ENCODE data around the gene OSBP2.

GRCh38 chr22:30802202-30803166, 107.8 kb downstream of the OSBP2 start:
- TF ChIP-seq CTCF (IDR thresholded peaks at IDR 0.05), result peak; percentile 23 to 52 (median 25)
- TF ChIP-seq POLR2A (IDR thresholded peaks at IDR 0.05), result no peak

Measured in testis (tissue), 2 donors.